Fibroblast of lung (primary cell): ENCODE results near the gene TBCA. TPM values are rescaled to one million over a fixed set of nuclear protein-coding genes. Genes with fewer than 3 reads are reported as not detected.
"Not testable (repeated sequence)": the region's sequence is repeated elsewhere in the genome, so short reads cannot be mapped to it uniquely, and the experiment has no call there.

Experiments
- DNase-seq, 2 donors: peaks; one replicate each; pipeline versions ENCODE4 v3.0.0 to v3.0.0-alpha.2; 2010; ENCODE audit warnings: low read depth in 2 of 2
- H2AFZ ChIP-seq: 2 replicates; pipeline ENCODE4 v1.5.1; 2012; ENCODE audit warnings: low read length, control low read depth, inconsistent platforms
- H3K27ac ChIP-seq: 2 replicates; pipeline ENCODE4 v1.5.1; 2011; ENCODE audit warnings: low read length, control low read depth; ENCODE audit not compliant: insufficient read depth
- H3K27me3 ChIP-seq: 2 replicates; pipeline ENCODE4 v1.5.1; 2011; ENCODE audit warnings: mild to moderate bottlenecking, low read length; ENCODE audit not compliant: control insufficient read depth, insufficient read depth
- H3K36me3 ChIP-seq: 2 replicates; pipeline ENCODE4 v1.5.1; 2011; ENCODE audit warnings: low read length; ENCODE audit not compliant: control insufficient read depth, insufficient read depth
- H3K4me1 ChIP-seq: 2 replicates; pipeline ENCODE4 v1.5.1; 2011; ENCODE audit warnings: low read length; ENCODE audit not compliant: control insufficient read depth, insufficient read depth; ENCODE audit errors: extremely low read depth
- H3K4me2 ChIP-seq: 2 replicates; pipeline ENCODE4 v1.5.1; 2011; ENCODE audit warnings: low read length, control low read depth; ENCODE audit not compliant: insufficient read depth; ENCODE audit errors: extremely low read depth
- H3K4me3 ChIP-seq, 4 experiments: fragments of 200-600 bp in 1 of 4; sonication (generic) in 1 of 4; replicated peaks in 1 of 4; 2 replicates each; pipeline ENCODE4 v1.5.1; 2011 to 2016; ENCODE audit warnings: low read length in 4 of 4, low read depth in 3 of 4, mild to moderate bottlenecking in 3 of 4, control low read depth in 2 of 4, inconsistent platforms in 1 of 4, mixed read lengths in 1 of 4; ENCODE audit not compliant: insufficient read depth in 1 of 4; ENCODE audit errors: control extremely low read depth in 1 of 4
- H3K79me2 ChIP-seq: 2 replicates; pipeline ENCODE4 v1.5.1; 2012; ENCODE audit warnings: mild to moderate bottlenecking, low read length, inconsistent platforms; ENCODE audit not compliant: control insufficient read depth, insufficient read depth
- H3K9ac ChIP-seq: 2 replicates; pipeline ENCODE4 v1.5.1; 2011; ENCODE audit warnings: mild to moderate bottlenecking, low read length, control low read depth; ENCODE audit not compliant: insufficient read depth
- H3K9me3 ChIP-seq: 2 replicates; pipeline ENCODE4 v1.5.1; 2012; ENCODE audit warnings: low read depth, low read length; ENCODE audit not compliant: control insufficient read depth, insufficient read depth
- H4K20me1 ChIP-seq: 2 replicates; pipeline ENCODE4 v1.5.1; 2011; ENCODE audit warnings: low read length; ENCODE audit not compliant: control insufficient read depth, insufficient read depth; ENCODE audit errors: extremely low read depth
- CTCF ChIP-seq, 2 donors: IDR thresholded peaks in 1 of 2; conservative IDR thresholded peaks in 1 of 2; 1 replicate in 1 of 2; 2 replicates in 1 of 2; pipeline ENCODE4 v1.5.1; 2011 to 2012; ENCODE audit warnings: low read length in 2 of 2, control low read depth in 1 of 2, inconsistent platforms in 1 of 2, low read depth in 1 of 2, mild to moderate bottlenecking in 1 of 2
- EZH2 ChIP-seq: IDR thresholded peaks from 2 replicates; pipeline ENCODE4 v1.5.1; 2012; ENCODE audit warnings: low read length, control low read depth, mild to moderate bottlenecking; ENCODE audit errors: missing control alignments
- polyA plus RNA-seq, 2 donors: library from polyadenylated mRNA; depleted of rRNA in 1 of 2; stranded (reverse) in 1 of 2; unstranded in 1 of 2; fragments of >200 nt; gene quantifications; 2 replicates each; pipeline ENCODE4 v1.2.1, GENCODE V29; 2011 to 2012; ENCODE audit warnings: missing spikeins in 1 of 2
- total RNA-seq: library from RNA; depleted of rRNA; stranded (reverse); fragments of >200 nt; gene quantifications from 2 replicates; pipeline ENCODE4 v1.2.1, GENCODE V29; 2014

TBCA gene
- total and polyA plus RNA-seq, 2 donors (not counting 1 experiment from before 2014, with no cell fraction given): 125 to 238 TPM

DNA sequence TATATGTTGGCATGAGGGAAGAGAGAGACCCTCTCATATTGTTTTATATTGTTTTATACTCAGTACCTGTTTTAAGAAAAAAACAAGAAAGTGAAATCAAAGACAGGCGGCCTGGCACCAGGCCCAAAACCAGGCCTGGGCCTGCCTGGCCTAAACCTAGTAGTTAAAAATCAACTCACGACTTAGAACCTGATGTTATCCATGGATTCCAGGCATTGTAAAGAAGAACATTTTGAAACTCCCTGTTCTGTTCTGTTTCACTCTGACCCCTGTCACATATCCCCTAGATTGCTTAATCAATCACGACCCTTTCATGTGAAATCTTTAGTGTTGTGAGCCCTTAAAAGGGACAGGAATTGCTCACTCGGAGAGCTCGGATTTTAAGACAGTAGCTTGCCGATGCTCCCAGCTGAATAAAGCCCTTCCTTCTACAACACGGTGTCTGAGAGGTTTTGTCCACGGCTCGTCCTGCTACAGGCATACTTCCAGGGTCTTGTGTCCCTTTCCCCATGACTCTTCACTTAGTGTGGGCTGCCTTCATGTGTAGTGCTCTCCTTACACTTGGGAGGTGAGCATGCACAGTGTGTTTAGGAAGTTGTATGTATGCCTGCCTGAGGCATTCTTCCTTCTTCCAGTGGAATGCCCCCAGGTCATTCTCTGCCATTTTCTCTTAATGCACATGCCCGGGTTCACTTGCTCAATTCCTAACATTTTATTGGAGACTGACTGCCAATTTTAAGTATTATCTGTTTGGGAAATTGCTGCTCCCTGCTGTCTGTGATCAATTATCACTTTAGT, 17.8 kb downstream of the TBCA start:
- no peak for TF ChIP-seq EZH2
- TF ChIP-seq CTCF (conservative IDR thresholded peaks at IDR 0.05 in 1 of 2, IDR thresholded peaks at IDR 0.05 in 1 of 2; ENCODE audit: low read depth in 1 of 2, low read length in 2 of 2): no peak
- DNase-seq: no peak
- Histone ChIP-seq H3K4me1 (no peaks in the 10 kb centered on the region), H3K36me3 (no peaks in the 10 kb centered on the region), H3K27ac (no peak overlapping the region), H4K20me1 (no peaks in the 10 kb centered on the region), H3K9ac (no peak overlapping the region), H2AFZ (no peak overlapping the region), H3K4me3 (no peak overlapping the region), H3K9me3 (no peaks in the 10 kb centered on the region), H3K79me2 (peaks cover 57% of the 10 kb centered on the region), H3K27me3 (no peaks in the 10 kb centered on the region), H3K4me2 (no peak overlapping the region)

- Histone ChIP-seq H2AFZ (no peak overlapping the region), H3K9me3 (no peaks in the 10 kb centered on the region), H3K27me3 (no peaks in the 10 kb centered on the region), H3K4me1 (no peaks in the 10 kb centered on the region), H3K9ac (no peak overlapping the region), H3K4me3 (no peak overlapping the region), H4K20me1 (no peaks in the 10 kb centered on the region), H3K36me3 (no peaks in the 10 kb centered on the region), H3K4me2 (no peak overlapping the region), H3K27ac (no peak overlapping the region), H3K79me2 (peaks cover 47% of the 10 kb centered on the region)
- TF ChIP-seq CTCF (conservative IDR thresholded peaks at IDR 0.05 in 1 of 2, IDR thresholded peaks at IDR 0.05 in 1 of 2; ENCODE audit: low read depth in 1 of 2, low read length in 2 of 2) (no peak), EZH2 (no peak)
- DNase-seq: no peak
Measured at GRCh38 chr5:77751328-77752023, 24.7 kb downstream of the TBCA start.

- not testable (repeated sequence) for H3K4me2 ChIP-seq, H2AFZ ChIP-seq, H3K4me3 ChIP-seq, DNase-seq, H3K9me3 ChIP-seq, H3K9ac ChIP-seq, H3K36me3 ChIP-seq, H4K20me1 ChIP-seq, H3K4me1 ChIP-seq, H3K27me3 ChIP-seq, H3K27ac ChIP-seq
- H3K79me2 ChIP-seq: peaks cover 42% of the 10 kb centered on the region
Measured at GRCh38 chr5:77750928-77751327, 25.2 kb downstream of the TBCA start.
